ENCODE measurements around the gene ZNF428. TPM values are rescaled to one million over a fixed set of nuclear protein-coding genes. Genes with fewer than 3 reads are reported as not detected.

The ZNF428 gene
- total RNA-seq, 1 donor from 2014 or later = 29.6 TPM

DNA sequence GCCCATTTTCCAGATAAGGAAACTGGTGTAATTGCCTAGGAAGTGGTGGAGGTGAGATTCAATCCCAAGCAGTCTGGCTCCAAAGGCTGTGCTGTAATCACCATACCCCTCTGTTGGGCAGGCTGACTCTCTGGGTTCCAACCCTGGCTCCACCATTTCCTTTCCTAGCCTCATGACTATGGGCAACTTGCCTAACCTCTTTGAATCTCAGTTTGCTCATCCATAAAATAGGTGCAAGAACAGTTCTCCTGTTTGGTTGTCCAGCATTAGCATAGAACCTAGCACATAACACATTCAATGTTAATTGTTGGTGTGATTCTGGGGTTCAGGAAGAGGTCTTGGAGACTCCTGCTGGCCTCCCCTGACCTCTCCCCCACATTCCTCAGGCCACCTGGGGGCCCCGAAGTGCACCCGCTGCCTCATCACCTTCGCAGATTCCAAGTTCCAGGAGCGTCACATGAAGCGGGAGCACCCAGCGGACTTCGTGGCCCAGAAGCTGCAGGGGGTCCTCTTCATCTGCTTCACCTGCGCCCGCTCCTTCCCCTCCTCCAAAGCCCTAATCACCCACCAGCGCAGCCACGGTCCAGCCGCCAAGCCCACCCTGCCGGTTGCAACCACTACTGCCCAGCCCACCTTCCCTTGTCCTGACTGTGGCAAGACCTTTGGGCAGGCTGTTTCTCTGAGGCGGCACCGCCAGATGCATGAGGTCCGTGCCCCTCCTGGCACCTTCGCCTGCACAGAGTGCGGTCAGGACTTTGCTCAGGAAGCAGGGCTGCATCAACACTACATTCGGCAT lies 20.8 kb downstream of the ZNF428 start:
- H3K4me1 ChIP-seq = peaks cover 38% of the 10 kb centered on the region
- DNase-seq = no peak
- no peaks in the 10 kb centered on the region for H3K9me3 ChIP-seq
- no peak overlapping the region for H3K4me3 ChIP-seq
- H3K36me3 ChIP-seq = peaks cover 41% of the 10 kb centered on the region
- intact Hi-C loops (cut with DNase I) = no loop called here
- no peak for TF ChIP-seq CTCF (IDR thresholded peaks at IDR 0.05)
- no peak overlapping the region for H3K27ac ChIP-seq
- ATAC-seq = no peak
- H3K27me3 ChIP-seq (ENCODE audit: low read depth) = no peaks in the 10 kb centered on the region

DNA sequence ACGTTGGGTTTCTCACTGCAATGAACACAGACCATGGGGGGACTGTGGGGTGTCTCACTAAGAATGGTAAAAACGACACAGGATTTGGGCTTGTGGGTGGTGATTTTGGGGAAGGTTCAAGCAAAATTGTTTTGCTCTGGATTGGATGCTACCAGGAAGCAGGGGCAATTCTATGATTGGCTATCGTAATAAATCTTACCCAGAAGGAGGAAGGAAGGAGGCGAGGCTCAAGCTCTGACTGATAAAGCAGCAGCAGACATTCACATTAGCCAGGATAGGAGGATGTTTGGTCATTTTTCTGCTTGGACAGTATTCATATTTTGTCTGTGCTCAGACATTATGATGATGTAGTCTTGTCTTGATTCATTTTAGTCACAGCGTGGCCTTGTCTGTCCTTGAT lies 21.6 kb downstream of the ZNF428 start:
- peak overlapping the region; percentile 77 for H3K4me3 ChIP-seq
- ATAC-seq (no peak), DNase-seq (no peak)
- no peaks in the 10 kb centered on the region for H3K27me3 ChIP-seq (ENCODE audit: low read depth)
- H3K9me3 ChIP-seq = no peaks in the 10 kb centered on the region
- intact Hi-C loops (cut with DNase I) = no loop called here
- no peak overlapping the region for H3K27ac ChIP-seq
- H3K4me1 ChIP-seq = peaks cover 41% of the 10 kb centered on the region
- H3K36me3 ChIP-seq = peaks cover 49% of the 10 kb centered on the region
- TF ChIP-seq CTCF (IDR thresholded peaks at IDR 0.05) = no peak

GRCh38 chr19:43596842-43597461 lies 22.5 kb downstream of the ZNF428 start:
- ATAC-seq = no peak
- no peak for TF ChIP-seq CTCF (IDR thresholded peaks at IDR 0.05)
- DNase-seq = no peak
- Histone ChIP-seq H3K9me3 (no peaks in the 10 kb centered on the region), H3K27ac (peak overlapping the region; percentile 99), H3K4me1 (peaks cover 41% of the 10 kb centered on the region), H3K36me3 (peaks cover 58% of the 10 kb centered on the region), H3K4me3 (peak overlapping the region; percentile 77), H3K27me3 (ENCODE audit: low read depth) (no peaks in the 10 kb centered on the region)
- intact Hi-C loops (cut with DNase I) = no loop called here

- peak; percentile 94 to 96 for ATAC-seq
- TF ChIP-seq CTCF (IDR thresholded peaks at IDR 0.05) = no peak
- peak; percentile 100 for DNase-seq
- peaks cover 57% of the 10 kb centered on the region for H3K36me3 ChIP-seq
- intact Hi-C loops (cut with DNase I) = no loop called here
- peak within 1 kb of the TSS; percentile 99 for H3K27ac ChIP-seq
- peaks cover 41% of the 10 kb centered on the region for H3K4me1 ChIP-seq
- H3K27me3 ChIP-seq (ENCODE audit: low read depth) = no peaks in the 10 kb centered on the region
- H3K9me3 ChIP-seq = no peaks in the 10 kb centered on the region
- H3K4me3 ChIP-seq = peak within 1 kb of the TSS; percentile 77
These were observed 23.2 kb downstream of the ZNF428 start, which contains the start of the genes IRGQ and ZNF576 for GRCh38 chr19:43595999-43596841. Gene IRGQ (minus strand): TSS chr19:43596134. CDS start chr19:43595338, 796 bp downstream. Gene ZNF576 (plus strand): TSS chr19:43596595. CDS start chr19:43597109, 514 bp downstream.

DNA sequence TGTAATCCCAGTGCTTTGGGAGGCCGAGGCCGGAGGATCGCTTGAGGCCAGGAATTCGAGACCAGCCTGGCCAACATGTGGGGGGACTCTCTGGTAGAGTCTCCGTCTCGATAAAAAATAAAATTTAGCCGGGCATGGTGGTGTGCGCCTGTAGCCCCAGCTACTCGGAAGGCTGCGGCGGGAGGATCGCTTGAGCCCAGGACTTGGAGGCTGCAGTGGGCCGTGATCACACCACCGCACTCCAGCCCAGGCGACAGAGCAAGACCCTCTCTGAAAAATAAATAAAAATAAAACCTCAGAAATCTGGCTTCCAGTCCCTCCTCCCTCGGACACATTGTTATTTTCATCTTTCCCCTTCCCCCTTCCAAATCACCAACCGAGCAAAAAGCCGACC lies 23.8 kb downstream of the ZNF428 start:
- intact Hi-C loops (cut with DNase I) = no loop called here
- peak overlapping the region; percentile 77 for H3K4me3 ChIP-seq
- H3K27ac ChIP-seq = peak overlapping the region; percentile 99
- peak; percentile 56 for DNase-seq
- ATAC-seq = peak; percentile 23 to 40
- TF ChIP-seq CTCF (IDR thresholded peaks at IDR 0.05) = no peak
- H3K27me3 ChIP-seq (ENCODE audit: low read depth) = no peaks in the 10 kb centered on the region
- H3K4me1 ChIP-seq = peaks cover 41% of the 10 kb centered on the region
- H3K9me3 ChIP-seq = no peaks in the 10 kb centered on the region
- H3K36me3 ChIP-seq = peaks cover 59% of the 10 kb centered on the region
